ENCODE data around the gene TNPO2.

TNPO2 gene

GRCh38 chr19:12675399-12675798 lies 48.3 kb downstream of the TNPO2 start:
- no peak for DNase-seq
- no peak for ATAC-seq

- no peak for DNase-seq
- ATAC-seq, result no peak
Measured at GRCh38 chr19:12672744-12673143, 51.0 kb downstream of the TNPO2 start.

GRCh38 chr19:12670159-12670928 lies 53.4 kb downstream of the TNPO2 start:
- no peak for ATAC-seq
- DNase-seq, result no peak

- peak; percentile 79 for DNase-seq
- ATAC-seq, result peak; percentile 20
Measured at GRCh38 chr19:12669270-12670158, 54.2 kb downstream of the TNPO2 start.

GRCh38 chr19:12668932-12669269 lies 54.8 kb downstream of the TNPO2 start:
- DNase-seq (peak; percentile 71), ATAC-seq (no peak)

GRCh38 chr19:12668346-12668745 lies 55.4 kb downstream of the TNPO2 start:
- DNase-seq (no peak), ATAC-seq (no peak)

GRCh38 chr19:12667731-12668302 lies 55.9 kb downstream of the TNPO2 start:
- DNase-seq, result no peak
- ATAC-seq, result no peak

GRCh38 chr19:12666265-12667048 lies 57.3 kb downstream of the TNPO2 start, which contains the start of the genes MAN2B1 and WDR83:
TSS of gene MAN2B1 (minus strand) at chr19:12666742. CDS start at chr19:12666701, 41 bp downstream.
TSS of gene WDR83 (plus strand) at chr19:12666807. CDS start at chr19:12669791, 2,984 bp downstream.
- ATAC-seq (peak; percentile 77), DNase-seq (peak; percentile 90)

GRCh38 chr19:12665671-12666264 lies 58.0 kb downstream of the TNPO2 start:
- peak; percentile 10 for ATAC-seq
- DNase-seq, result peak; percentile 48

- ATAC-seq, result peak; percentile 40
- peak; percentile 72 for DNase-seq
Measured at GRCh38 chr19:12665281-12665573, 58.5 kb downstream of the TNPO2 start.

- ATAC-seq (no peak), DNase-seq (peak; percentile 47)
Measured at GRCh38 chr19:12664406-12665280, 59.1 kb downstream of the TNPO2 start.

GRCh38 chr19:12660980-12661379 lies 62.8 kb downstream of the TNPO2 start:
- ATAC-seq (no peak), DNase-seq (no peak)

GRCh38 chr19:12657966-12658365 lies 65.8 kb downstream of the TNPO2 start:
- ATAC-seq, result no peak
- DNase-seq, result no peak

- DNase-seq (peak; percentile 65), ATAC-seq (peak; percentile 68)
Measured at GRCh38 chr19:12656899-12657571, 66.7 kb downstream of the TNPO2 start.

- ATAC-seq, result no peak
Measured at GRCh38 chr19:12655546-12655945, 68.2 kb downstream of the TNPO2 start.

GRCh38 chr19:12652219-12652618 lies 71.5 kb downstream of the TNPO2 start:
- DNase-seq (no peak), ATAC-seq (no peak)

More at GRCh38 chr19:12655546-12655945, 68.2 kb downstream of the TNPO2 start:
- DNase-seq, result no peak

- ATAC-seq (no peak), DNase-seq (no peak)
Measured at GRCh38 chr19:12649941-12650340, 73.8 kb downstream of the TNPO2 start.
